ENCODE data around the gene TMTC1. TPM values are rescaled to one million over a fixed set of nuclear protein-coding genes. Genes with fewer than 3 reads are reported as not detected.
"Not testable (repeated sequence)": the region's sequence is repeated elsewhere in the genome, so short reads cannot be mapped to it uniquely, and the experiment has no call there.

TMTC1 gene
- polyA plus RNA-seq, 4 donors = 1.1 to 11.4 (median 1.1) TPM

GRCh38 chr12:29555451-29555850, 228.3 kb downstream of the TMTC1 start:
- not testable (repeated sequence) for H3K27ac ChIP-seq (ENCODE audit: low read depth in 1 of 3, low read length in 2 of 3); H3K27me3 ChIP-seq (ENCODE audit: control insufficient read depth in 3 of 3, insufficient read depth in 3 of 3, low read length in 3 of 3); FAIRE-seq; H3K4me3 ChIP-seq (ENCODE audit: low read depth in 1 of 3, low read length in 3 of 3); H3K9me3 ChIP-seq (ENCODE audit: control insufficient read depth in 2 of 2, insufficient read depth in 1 of 2, low read depth in 1 of 2, low read length in 1 of 2); H3K4me1 ChIP-seq (ENCODE audit: control insufficient read depth in 3 of 3, insufficient read depth in 2 of 3, low read depth in 1 of 3, low read length in 2 of 3); H3K36me3 ChIP-seq (ENCODE audit: control insufficient read depth in 3 of 3, insufficient read depth in 2 of 3, low read depth in 1 of 3, low read length in 3 of 3); DNase-seq
- 81 to 95% (median 88%) methylated on average over 2 of the region's 2 CpGs for WGBS, 3 donors

DNA sequence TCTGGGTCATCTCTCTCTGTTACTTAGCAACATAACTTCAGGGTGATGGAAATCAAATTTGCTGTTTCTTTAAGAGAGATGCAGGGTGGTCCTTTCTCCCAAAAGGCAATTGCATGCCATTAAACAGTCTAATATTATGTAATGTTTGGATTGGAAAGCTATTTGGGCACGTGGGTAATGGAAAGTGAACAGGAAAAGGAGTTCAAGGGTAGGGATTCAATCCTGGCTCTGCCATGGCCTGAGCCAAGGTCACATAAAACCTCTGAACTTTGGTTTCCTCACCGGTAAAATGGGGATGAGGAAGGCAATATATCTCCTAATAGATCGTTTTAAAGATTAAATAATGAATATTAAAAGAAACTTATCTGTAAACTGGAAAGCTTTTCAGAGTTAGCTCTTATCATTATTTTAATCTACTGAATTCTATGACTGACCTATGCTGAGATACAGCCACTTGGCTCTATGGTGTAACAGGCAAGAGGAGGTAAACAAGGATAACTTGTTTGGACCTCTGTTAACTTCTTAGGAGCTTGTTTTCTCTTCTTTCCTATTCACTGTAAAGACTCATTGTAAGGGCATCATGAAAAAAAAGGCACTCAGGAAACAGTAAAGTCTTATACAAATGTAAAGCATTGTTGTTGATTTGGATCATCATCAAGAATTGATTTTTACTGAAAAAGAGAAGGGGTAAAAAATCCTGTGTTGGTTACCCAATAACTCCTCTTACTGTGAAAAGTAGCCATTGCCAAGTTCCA, 230.6 kb downstream of the TMTC1 start:
- no peak for FAIRE-seq
- Histone ChIP-seq H3K4me1 (ENCODE audit: control insufficient read depth in 3 of 3, insufficient read depth in 2 of 3, low read depth in 1 of 3, low read length in 2 of 3) (no peaks in the 10 kb centered on the region), H3K27ac (ENCODE audit: low read depth in 1 of 3, low read length in 2 of 3) (no peak overlapping the region), H3K27me3 (ENCODE audit: control insufficient read depth in 3 of 3, insufficient read depth in 3 of 3, low read length in 3 of 3) (no peaks in the 10 kb centered on the region), H3K9me3 (ENCODE audit: control insufficient read depth in 2 of 2, insufficient read depth in 1 of 2, low read depth in 1 of 2, low read length in 1 of 2) (no peaks in the 10 kb centered on the region), H3K4me3 (ENCODE audit: low read depth in 1 of 3, low read length in 3 of 3) (no peak overlapping the region), H3K36me3 (ENCODE audit: control insufficient read depth in 3 of 3, insufficient read depth in 2 of 3, low read depth in 1 of 3, low read length in 3 of 3) (no peaks in the 10 kb centered on the region)
- 12 to 24% (median 19%) methylated on average over 3 of the region's 3 CpGs for WGBS, 3 donors
- DNase-seq = no peak

DNA sequence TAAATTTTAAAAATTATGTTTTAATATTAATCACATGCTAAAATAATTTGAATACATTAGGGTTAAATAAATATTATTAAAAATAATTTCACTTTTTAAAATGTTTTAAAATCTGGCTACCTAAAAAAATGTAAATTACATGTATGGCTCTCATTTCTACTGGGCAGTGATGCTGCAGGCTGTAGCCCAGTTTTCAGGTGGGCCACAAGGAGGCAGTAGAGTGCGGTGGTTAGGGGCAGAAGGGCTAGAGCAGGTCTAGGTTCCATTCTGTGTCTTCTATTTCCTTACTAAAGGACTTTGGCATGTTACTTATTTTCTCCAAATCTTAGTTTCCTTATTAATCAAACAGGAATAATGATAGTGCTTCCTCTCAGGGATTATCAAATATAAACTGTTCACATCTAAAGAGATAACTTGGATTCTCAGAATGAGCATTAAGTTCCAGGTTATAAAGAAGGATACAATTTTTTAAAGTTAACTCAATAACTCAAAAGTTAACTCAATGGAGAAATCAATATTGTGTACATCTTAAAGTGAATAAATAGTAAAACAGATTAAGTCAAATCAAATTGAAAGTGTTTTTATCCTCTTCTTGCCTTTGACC, 231.3 kb downstream of the TMTC1 start:
- 0 to 24% (median 0%) methylated on average over 1 of the region's 1 CpG for WGBS, 3 donors
- peak; percentile 55 for FAIRE-seq
- H3K4me3 ChIP-seq (ENCODE audit: low read depth in 1 of 3, low read length in 3 of 3) = no peak overlapping the region

GRCh38 chr12:29551812-29552211, 231.9 kb downstream of the TMTC1 start:
- Histone ChIP-seq H3K9me3 (ENCODE audit: control insufficient read depth in 2 of 2, insufficient read depth in 1 of 2, low read depth in 1 of 2, low read length in 1 of 2) (no peaks in the 10 kb centered on the region), H3K27me3 (ENCODE audit: control insufficient read depth in 3 of 3, insufficient read depth in 3 of 3, low read length in 3 of 3) (no peaks in the 10 kb centered on the region), H3K4me1 (ENCODE audit: control insufficient read depth in 3 of 3, insufficient read depth in 2 of 3, low read depth in 1 of 3, low read length in 2 of 3) (no peaks in the 10 kb centered on the region), H3K4me3 (ENCODE audit: low read depth in 1 of 3, low read length in 3 of 3) (no peak overlapping the region), H3K36me3 (ENCODE audit: control insufficient read depth in 3 of 3, insufficient read depth in 2 of 3, low read depth in 1 of 3, low read length in 3 of 3) (no peaks in the 10 kb centered on the region), H3K27ac (ENCODE audit: low read depth in 1 of 3, low read length in 2 of 3) (no peak overlapping the region)
- DNase-seq (no peak), FAIRE-seq (no peak)
- WGBS, 3 donors = 44 to 59% (median 44%) methylated on average over 3 of the region's 3 CpGs

More for the DNA sequence above, 231.3 kb downstream of the TMTC1 start:
- no peak overlapping the region for H3K27ac ChIP-seq (ENCODE audit: low read depth in 1 of 3, low read length in 2 of 3)
- peak; percentile 55 to 68 for DNase-seq
- no peaks in the 10 kb centered on the region for H3K4me1 ChIP-seq (ENCODE audit: control insufficient read depth in 3 of 3, insufficient read depth in 2 of 3, low read depth in 1 of 3, low read length in 2 of 3)
- H3K36me3 ChIP-seq (ENCODE audit: control insufficient read depth in 3 of 3, insufficient read depth in 2 of 3, low read depth in 1 of 3, low read length in 3 of 3) = no peaks in the 10 kb centered on the region
- H3K27me3 ChIP-seq (ENCODE audit: control insufficient read depth in 3 of 3, insufficient read depth in 3 of 3, low read length in 3 of 3) = no peaks in the 10 kb centered on the region
- H3K9me3 ChIP-seq (ENCODE audit: control insufficient read depth in 2 of 2, insufficient read depth in 1 of 2, low read depth in 1 of 2, low read length in 1 of 2) = no peaks in the 10 kb centered on the region

- no peak overlapping the region for H3K27ac ChIP-seq (ENCODE audit: low read depth in 1 of 3, low read length in 2 of 3)
- no peak for FAIRE-seq
- 87 to 95% (median 90%) methylated on average over 2 of the region's 2 CpGs for WGBS, 3 donors
These were observed 235.9 kb downstream of the TMTC1 start for GRCh38 chr12:29547864-29548263.

GRCh38 chr12:29547151-29547632, 236.6 kb downstream of the TMTC1 start:
- no peak overlapping the region for H3K27ac ChIP-seq (ENCODE audit: low read depth in 1 of 3, low read length in 2 of 3)
- no peak for DNase-seq
- no peaks in the 10 kb centered on the region for H3K4me1 ChIP-seq (ENCODE audit: control insufficient read depth in 3 of 3, insufficient read depth in 2 of 3, low read depth in 1 of 3, low read length in 2 of 3)
- H3K9me3 ChIP-seq (ENCODE audit: control insufficient read depth in 2 of 2, insufficient read depth in 1 of 2, low read depth in 1 of 2, low read length in 1 of 2) = no peaks in the 10 kb centered on the region
- H3K36me3 ChIP-seq (ENCODE audit: control insufficient read depth in 3 of 3, insufficient read depth in 2 of 3, low read depth in 1 of 3, low read length in 3 of 3) = no peaks in the 10 kb centered on the region
- no peak for FAIRE-seq
- 42 to 59% (median 44%) methylated on average over 4 of the region's 4 CpGs for WGBS, 3 donors
- H3K27me3 ChIP-seq (ENCODE audit: control insufficient read depth in 3 of 3, insufficient read depth in 3 of 3, low read length in 3 of 3) = no peaks in the 10 kb centered on the region
- H3K4me3 ChIP-seq (ENCODE audit: low read depth in 1 of 3, low read length in 3 of 3) = no peak overlapping the region

More at GRCh38 chr12:29547864-29548263, 235.9 kb downstream of the TMTC1 start:
- Histone ChIP-seq H3K27me3 (ENCODE audit: control insufficient read depth in 3 of 3, insufficient read depth in 3 of 3, low read length in 3 of 3) (no peaks in the 10 kb centered on the region), H3K4me1 (ENCODE audit: control insufficient read depth in 3 of 3, insufficient read depth in 2 of 3, low read depth in 1 of 3, low read length in 2 of 3) (no peaks in the 10 kb centered on the region), H3K36me3 (ENCODE audit: control insufficient read depth in 3 of 3, insufficient read depth in 2 of 3, low read depth in 1 of 3, low read length in 3 of 3) (no peaks in the 10 kb centered on the region), H3K9me3 (ENCODE audit: control insufficient read depth in 2 of 2, insufficient read depth in 1 of 2, low read depth in 1 of 2, low read length in 1 of 2) (no peaks in the 10 kb centered on the region), H3K4me3 (ENCODE audit: low read depth in 1 of 3, low read length in 3 of 3) (no peak overlapping the region)
- DNase-seq = no peak

DNA sequence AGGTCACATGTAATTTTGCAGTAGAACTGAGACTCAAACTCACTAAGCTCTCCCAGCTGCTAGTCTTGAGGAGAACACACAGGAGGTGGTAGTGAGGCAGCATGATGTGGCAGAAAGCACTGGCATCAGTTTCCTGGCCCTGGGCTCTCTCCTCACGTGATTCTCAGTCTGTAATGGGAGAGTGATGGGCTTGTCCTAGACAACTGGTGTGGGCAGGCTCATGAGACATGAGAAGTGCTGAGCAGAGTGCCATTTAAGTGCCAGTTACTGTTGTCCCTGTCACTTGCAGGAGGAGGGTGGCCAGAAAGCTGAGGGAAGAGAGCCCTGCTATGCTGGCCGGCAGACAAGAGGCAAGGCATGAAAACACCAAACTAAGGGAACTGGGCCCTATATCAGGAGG, 237.7 kb downstream of the TMTC1 start:
- 70 to 93% (median 78%) methylated on average over 2 of the region's 2 CpGs for WGBS, 3 donors
- no peaks in the 10 kb centered on the region for H3K36me3 ChIP-seq (ENCODE audit: control insufficient read depth in 3 of 3, insufficient read depth in 2 of 3, low read depth in 1 of 3, low read length in 3 of 3)
- no peaks in the 10 kb centered on the region for H3K4me1 ChIP-seq (ENCODE audit: control insufficient read depth in 3 of 3, insufficient read depth in 2 of 3, low read depth in 1 of 3, low read length in 2 of 3)
- H3K4me3 ChIP-seq (ENCODE audit: low read depth in 1 of 3, low read length in 3 of 3) = no peak overlapping the region
- no peaks in the 10 kb centered on the region for H3K9me3 ChIP-seq (ENCODE audit: control insufficient read depth in 2 of 2, insufficient read depth in 1 of 2, low read depth in 1 of 2, low read length in 1 of 2)
- H3K27ac ChIP-seq (ENCODE audit: low read depth in 1 of 3, low read length in 2 of 3) = peak overlapping the region in 1 of 3 donors; percentile 50
- FAIRE-seq (no peak), DNase-seq (no peak)
- H3K27me3 ChIP-seq (ENCODE audit: control insufficient read depth in 3 of 3, insufficient read depth in 3 of 3, low read length in 3 of 3) = no peaks in the 10 kb centered on the region

GRCh38 chr12:29545102-29545467, 238.7 kb downstream of the TMTC1 start:
- DNase-seq = no peak
- H3K4me3 ChIP-seq (ENCODE audit: low read depth in 1 of 3, low read length in 3 of 3) = no peak overlapping the region
- no peaks in the 10 kb centered on the region for H3K4me1 ChIP-seq (ENCODE audit: control insufficient read depth in 3 of 3, insufficient read depth in 2 of 3, low read depth in 1 of 3, low read length in 2 of 3)
- H3K9me3 ChIP-seq (ENCODE audit: control insufficient read depth in 2 of 2, insufficient read depth in 1 of 2, low read depth in 1 of 2, low read length in 1 of 2) = no peaks in the 10 kb centered on the region
- no peak for FAIRE-seq
- no peaks in the 10 kb centered on the region for H3K36me3 ChIP-seq (ENCODE audit: control insufficient read depth in 3 of 3, insufficient read depth in 2 of 3, low read depth in 1 of 3, low read length in 3 of 3)
- 85 to 87% (median 85%) methylated on average over 4 of the region's 4 CpGs for WGBS, 3 donors
- no peaks in the 10 kb centered on the region for H3K27me3 ChIP-seq (ENCODE audit: control insufficient read depth in 3 of 3, insufficient read depth in 3 of 3, low read length in 3 of 3)
- no peak overlapping the region for H3K27ac ChIP-seq (ENCODE audit: low read depth in 1 of 3, low read length in 2 of 3)

Measured in small intestine (tissue), 7 donors.